Body of pancreas (tissue), 4 donors: Measurements from ENCODE around the gene IL7R. TPM values are rescaled to one million over a fixed set of nuclear protein-coding genes. Genes with fewer than 3 reads are reported as not detected.

Source experiments
- ATAC-seq: fragments of 150-250 bp; one replicate; pipeline ENCODE4 v1.9.1; 2016
- DNase-seq, 4 donors: peaks; one replicate each; pipeline ENCODE4 v3.0.0-alpha.2; 2019
- H3K27ac ChIP-seq, 4 donors: fragments of 200-600 bp; sonication (generic); 1 replicate in 3 of 4; 2 replicates in 1 of 4; pipeline versions ENCODE4 v1.5.1 to v1.6.1; 2016 to 2019; ENCODE audit warnings: mild to moderate bottlenecking in 1 of 4, mixed read lengths in 1 of 4, moderate library complexity in 1 of 4
- H3K27me3 ChIP-seq, 2 donors: fragments of 200-600 bp; sonication (generic); one replicate each; pipeline ENCODE4 v1.6.0; 2016; ENCODE audit warnings: mild to moderate bottlenecking in 1 of 2
- H3K36me3 ChIP-seq, 2 donors: fragments of 200-600 bp; sonication (generic); replicated peaks in 1 of 2; 2 replicates each; pipeline ENCODE4 v1.5.1; 2016; ENCODE audit warnings: low read depth in 2 of 2; ENCODE audit not compliant: insufficient read depth in 1 of 2
- H3K4me1 ChIP-seq: fragments of 200-600 bp; sonication (generic); one replicate; pipeline ENCODE4 v1.6.0; 2016
- H3K4me3 ChIP-seq, 2 donors: fragments of 200-600 bp; sonication (generic); 1 replicate in 1 of 2; 2 replicates in 1 of 2; pipeline ENCODE4 v1.5.1; 2016 to 2019
- H3K9me3 ChIP-seq, 3 donors: fragments of 200-600 bp; sonication (generic); 1 replicate in 2 of 3; 2 replicates in 1 of 3; pipeline ENCODE4 v1.5.1; 2016
- POLR2A ChIP-seq, 3 donors: fragments of 450-650 bp; IDR thresholded peaks; one replicate each; pipeline ENCODE4 v1.6.1; 2016; ENCODE audit warnings: antibody characterized with exemption in 3 of 3, mild to moderate bottlenecking in 2 of 3
- WGBS, 2 donors: methylation state at CpG; one replicate each; pipeline ENCODE4 v1.1.5; 2017; 5-methylcytosine and 5-hydroxymethylcytosine counted together
- intact Hi-C: fragments of 100-400 bp; cut with DNase I; formaldehyde crosslinking; loops from one replicate; pipeline ENCODE4 v1.15.1; 2023
- total RNA-seq, 2 donors: library from RNA; depleted of rRNA; stranded (reverse); fragments of >200 nt; gene quantifications; one replicate each; pipeline ENCODE4 v1.1.0, GENCODE V29; 2016
- TF ChIP-seq, protein P1 (sequence below), 7 experiments: fragments of 450-650 bp in 4 of 7; fragments of 200-600 bp in 3 of 7; sonication (generic) in 3 of 7; IDR thresholded peaks; one replicate each; pipeline ENCODE4 v1.5.1; 2016 to 2019; ENCODE audit warnings: antibody characterized with exemption in 7 of 7

Gene IL7R
- 10 to 100 TPM; 13.5 to 27.0 TPM for total RNA-seq

GRCh38 chr5:35856765-35857351 lies at the start of gene IL7R:
TSS of gene IL7R (plus strand) at chr5:35856891. CDS start at chr5:35856978, 87 bp downstream.
- no peak within 1 kb of the TSS for H3K27ac ChIP-seq
- DNase-seq (no peak), ATAC-seq (no peak)
- intact Hi-C loops = no loop called here
- no peaks in the 10 kb centered on the region for H3K36me3 ChIP-seq
- no peaks in the 10 kb centered on the region for H3K9me3 ChIP-seq
- H3K27me3 ChIP-seq = no peaks in the 10 kb centered on the region
- TF ChIP-seq POLR2A (IDR thresholded peaks at IDR 0.05) = peak in 2 of 3 donors; percentile 50 to 54
- TF ChIP-seq, protein P1, sequence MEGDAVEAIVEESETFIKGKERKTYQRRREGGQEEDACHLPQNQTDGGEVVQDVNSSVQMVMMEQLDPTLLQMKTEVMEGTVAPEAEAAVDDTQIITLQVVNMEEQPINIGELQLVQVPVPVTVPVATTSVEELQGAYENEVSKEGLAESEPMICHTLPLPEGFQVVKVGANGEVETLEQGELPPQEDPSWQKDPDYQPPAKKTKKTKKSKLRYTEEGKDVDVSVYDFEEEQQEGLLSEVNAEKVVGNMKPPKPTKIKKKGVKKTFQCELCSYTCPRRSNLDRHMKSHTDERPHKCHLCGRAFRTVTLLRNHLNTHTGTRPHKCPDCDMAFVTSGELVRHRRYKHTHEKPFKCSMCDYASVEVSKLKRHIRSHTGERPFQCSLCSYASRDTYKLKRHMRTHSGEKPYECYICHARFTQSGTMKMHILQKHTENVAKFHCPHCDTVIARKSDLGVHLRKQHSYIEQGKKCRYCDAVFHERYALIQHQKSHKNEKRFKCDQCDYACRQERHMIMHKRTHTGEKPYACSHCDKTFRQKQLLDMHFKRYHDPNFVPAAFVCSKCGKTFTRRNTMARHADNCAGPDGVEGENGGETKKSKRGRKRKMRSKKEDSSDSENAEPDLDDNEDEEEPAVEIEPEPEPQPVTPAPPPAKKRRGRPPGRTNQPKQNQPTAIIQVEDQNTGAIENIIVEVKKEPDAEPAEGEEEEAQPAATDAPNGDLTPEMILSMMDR (IDR thresholded peaks at IDR 0.05) = no peak
- H3K4me1 ChIP-seq = no peaks in the 10 kb centered on the region
- 23 to 38% methylated on average over 1 of the region's 1 CpG for WGBS, 2 donors
- no peak within 1 kb of the TSS for H3K4me3 ChIP-seq

GRCh38 chr5:35810601-35811000 lies 46.1 kb upstream of the IL7R start:
- H3K27me3 ChIP-seq = no peaks in the 10 kb centered on the region
- no peak for ATAC-seq
- intact Hi-C loops = no loop called here
- no peak for DNase-seq
- TF ChIP-seq, protein P1 (IDR thresholded peaks at IDR 0.05) = no peak
- no peak for TF ChIP-seq POLR2A (IDR thresholded peaks at IDR 0.05)
- no peaks in the 10 kb centered on the region for H3K9me3 ChIP-seq
- H3K27ac ChIP-seq = no peak overlapping the region
- no peak overlapping the region for H3K4me3 ChIP-seq
- no peaks in the 10 kb centered on the region for H3K4me1 ChIP-seq
- H3K36me3 ChIP-seq = no peaks in the 10 kb centered on the region

- DNase-seq (no peak), ATAC-seq (no peak)
- Histone ChIP-seq H3K9me3 (no peaks in the 10 kb centered on the region), H3K4me1 (no peaks in the 10 kb centered on the region), H3K27me3 (no peaks in the 10 kb centered on the region), H3K4me3 (no peak overlapping the region), H3K27ac (no peak overlapping the region), H3K36me3 (no peaks in the 10 kb centered on the region)
- WGBS, 2 donors = 65 to 79% methylated on average over 3 of the region's 3 CpGs
- intact Hi-C loops = no loop called here
- no peak for TF ChIP-seq POLR2A (IDR thresholded peaks at IDR 0.05)
- TF ChIP-seq, protein P1 (IDR thresholded peaks at IDR 0.05) = no peak
These were observed 45.5 kb upstream of the IL7R start for GRCh38 chr5:35811108-35811741.

GRCh38 chr5:35813521-35813920 lies 43.2 kb upstream of the IL7R start:
- Histone ChIP-seq H3K4me1 (no peaks in the 10 kb centered on the region), H3K36me3 (no peaks in the 10 kb centered on the region), H3K9me3 (no peaks in the 10 kb centered on the region), H3K4me3 (no peak overlapping the region), H3K27ac (no peak overlapping the region), H3K27me3 (no peaks in the 10 kb centered on the region)
- DNase-seq (no peak), ATAC-seq (no peak)
- intact Hi-C loops = no loop called here
- no peak for TF ChIP-seq POLR2A (IDR thresholded peaks at IDR 0.05)
- TF ChIP-seq, protein P1 (IDR thresholded peaks at IDR 0.05) = no peak
- WGBS, 2 donors = 79 to 82% methylated on average over 1 of the region's 1 CpG
